ENCODE results near the gene PIK3R2.

GRCh38 chr19:18143902-18144301, 9.1 kb upstream of the PIK3R2 start:
- TF ChIP-seq, protein P1, sequence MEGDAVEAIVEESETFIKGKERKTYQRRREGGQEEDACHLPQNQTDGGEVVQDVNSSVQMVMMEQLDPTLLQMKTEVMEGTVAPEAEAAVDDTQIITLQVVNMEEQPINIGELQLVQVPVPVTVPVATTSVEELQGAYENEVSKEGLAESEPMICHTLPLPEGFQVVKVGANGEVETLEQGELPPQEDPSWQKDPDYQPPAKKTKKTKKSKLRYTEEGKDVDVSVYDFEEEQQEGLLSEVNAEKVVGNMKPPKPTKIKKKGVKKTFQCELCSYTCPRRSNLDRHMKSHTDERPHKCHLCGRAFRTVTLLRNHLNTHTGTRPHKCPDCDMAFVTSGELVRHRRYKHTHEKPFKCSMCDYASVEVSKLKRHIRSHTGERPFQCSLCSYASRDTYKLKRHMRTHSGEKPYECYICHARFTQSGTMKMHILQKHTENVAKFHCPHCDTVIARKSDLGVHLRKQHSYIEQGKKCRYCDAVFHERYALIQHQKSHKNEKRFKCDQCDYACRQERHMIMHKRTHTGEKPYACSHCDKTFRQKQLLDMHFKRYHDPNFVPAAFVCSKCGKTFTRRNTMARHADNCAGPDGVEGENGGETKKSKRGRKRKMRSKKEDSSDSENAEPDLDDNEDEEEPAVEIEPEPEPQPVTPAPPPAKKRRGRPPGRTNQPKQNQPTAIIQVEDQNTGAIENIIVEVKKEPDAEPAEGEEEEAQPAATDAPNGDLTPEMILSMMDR (IDR thresholded peaks at IDR 0.05): no peak
- TF ChIP-seq POLR2A (IDR thresholded peaks at IDR 0.05): no peak
